Breast epithelium (tissue), 3 donors: ENCODE measurements around the gene C10orf143.

Source experiments
- POLR2AphosphoS5 ChIP-seq, 3 donors: sonication (generic); formaldehyde crosslinking; IDR thresholded peaks; one replicate each; pipeline ENCODE4 v1.6.1; 2017; ENCODE audit warnings: antibody characterized with exemption in 3 of 3
- TF ChIP-seq, protein P1 (sequence below), 3 donors: fragments of 450-650 bp; IDR thresholded peaks; one replicate each; pipeline ENCODE4 v1.5.1; 2016 to 2017; ENCODE audit warnings: antibody characterized with exemption in 3 of 3, mild to moderate bottlenecking in 3 of 3, moderate library complexity in 3 of 3

DNA sequence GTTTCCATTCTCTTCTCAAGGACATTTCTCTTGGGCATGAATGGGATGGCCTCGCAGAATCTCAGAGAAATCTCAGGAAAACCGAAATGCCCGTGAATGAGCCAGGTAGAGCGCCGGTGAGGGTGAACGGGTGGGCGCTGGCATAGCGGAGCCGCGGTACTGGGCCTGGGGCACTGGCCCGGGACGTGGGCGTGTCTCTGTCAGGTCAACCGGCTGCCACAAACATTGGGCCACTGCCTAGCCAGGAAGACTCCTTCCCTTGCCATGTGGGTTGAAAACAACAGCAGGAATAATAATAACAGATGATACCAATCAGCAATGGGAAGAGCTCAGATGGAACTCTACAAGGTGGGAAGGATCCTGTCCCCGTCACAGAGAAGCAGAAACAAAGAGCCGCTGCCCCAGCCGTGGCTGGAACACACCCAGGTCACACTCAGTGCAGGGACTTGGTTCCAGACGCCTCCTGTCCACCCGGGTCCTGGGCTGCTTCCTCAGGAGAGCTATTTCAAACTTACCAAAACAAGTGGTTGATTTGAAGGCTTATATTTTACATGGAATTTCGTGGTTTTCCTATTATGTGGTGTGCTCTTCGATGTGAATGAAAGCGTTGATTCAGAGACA lies 95.4 kb downstream of the C10orf143 start:
- TF ChIP-seq, protein P1, sequence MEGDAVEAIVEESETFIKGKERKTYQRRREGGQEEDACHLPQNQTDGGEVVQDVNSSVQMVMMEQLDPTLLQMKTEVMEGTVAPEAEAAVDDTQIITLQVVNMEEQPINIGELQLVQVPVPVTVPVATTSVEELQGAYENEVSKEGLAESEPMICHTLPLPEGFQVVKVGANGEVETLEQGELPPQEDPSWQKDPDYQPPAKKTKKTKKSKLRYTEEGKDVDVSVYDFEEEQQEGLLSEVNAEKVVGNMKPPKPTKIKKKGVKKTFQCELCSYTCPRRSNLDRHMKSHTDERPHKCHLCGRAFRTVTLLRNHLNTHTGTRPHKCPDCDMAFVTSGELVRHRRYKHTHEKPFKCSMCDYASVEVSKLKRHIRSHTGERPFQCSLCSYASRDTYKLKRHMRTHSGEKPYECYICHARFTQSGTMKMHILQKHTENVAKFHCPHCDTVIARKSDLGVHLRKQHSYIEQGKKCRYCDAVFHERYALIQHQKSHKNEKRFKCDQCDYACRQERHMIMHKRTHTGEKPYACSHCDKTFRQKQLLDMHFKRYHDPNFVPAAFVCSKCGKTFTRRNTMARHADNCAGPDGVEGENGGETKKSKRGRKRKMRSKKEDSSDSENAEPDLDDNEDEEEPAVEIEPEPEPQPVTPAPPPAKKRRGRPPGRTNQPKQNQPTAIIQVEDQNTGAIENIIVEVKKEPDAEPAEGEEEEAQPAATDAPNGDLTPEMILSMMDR (IDR thresholded peaks at IDR 0.05) = no peak
- TF ChIP-seq POLR2AphosphoS5 (IDR thresholded peaks at IDR 0.05) = no peak
